NCI-H510A (cell line): ENCODE results near the gene SYNRG.

Source experiments
- DNase-seq: peaks from one replicate; lab custom pipeline; 2025; lab: John Stamatoyannopoulos, UW

SYNRG gene

GRCh38 chr17:37494971-37495370, 114.2 kb downstream of the SYNRG start:
- no peak for DNase-seq

GRCh38 chr17:37494401-37494831, 114.8 kb downstream of the SYNRG start:
- no peak for DNase-seq

- no peak for DNase-seq
Measured at GRCh38 chr17:37493249-37494027, 115.8 kb downstream of the SYNRG start.

- DNase-seq = no peak
Measured at GRCh38 chr17:37492167-37492566, 117.1 kb downstream of the SYNRG start.

GRCh38 chr17:37490638-37491614, 118.3 kb downstream of the SYNRG start:
- no peak for DNase-seq

- peak; percentile 75 for DNase-seq
Measured at GRCh38 chr17:37490022-37490587, 119.1 kb downstream of the SYNRG start.

- peak; percentile 78 for DNase-seq
Measured at GRCh38 chr17:37489197-37490001, 119.8 kb downstream of the SYNRG start, which contains the start of gene DUSP14. TSS of gene DUSP14 (plus strand) at chr17:37489891. CDS start at chr17:37512273, 22,382 bp downstream.

- peak; percentile 34 for DNase-seq
Measured at GRCh38 chr17:37488607-37489196, 120.5 kb downstream of the SYNRG start.

GRCh38 chr17:37488009-37488604, 121.1 kb downstream of the SYNRG start:
- peak; percentile 58 for DNase-seq

- DNase-seq = no peak
Measured at GRCh38 chr17:37485938-37486570, 123.2 kb downstream of the SYNRG start.

- DNase-seq = no peak
Measured at GRCh38 chr17:37483311-37484039, 125.7 kb downstream of the SYNRG start.

GRCh38 chr17:37481001-37481665, 128.1 kb downstream of the SYNRG start:
- no peak for DNase-seq

GRCh38 chr17:37480427-37480826, 128.8 kb downstream of the SYNRG start:
- DNase-seq = no peak

- DNase-seq = no peak
Measured at GRCh38 chr17:37479025-37479424, 130.2 kb downstream of the SYNRG start.

- no peak for DNase-seq
Measured at GRCh38 chr17:37478187-37478586, 131.0 kb downstream of the SYNRG start.

GRCh38 chr17:37476431-37477120, 132.6 kb downstream of the SYNRG start:
- DNase-seq = no peak

- no peak for DNase-seq
Measured at GRCh38 chr17:37475731-37476420, 133.3 kb downstream of the SYNRG start.

GRCh38 chr17:37470181-37470580, 139.0 kb downstream of the SYNRG start:
- no peak for DNase-seq
